B cell (primary cell): Measurements from ENCODE around the gene MYL12A. TPM values are rescaled to one million over a fixed set of nuclear protein-coding genes. Genes with fewer than 3 reads are reported as not detected.

Experiments
- ATAC-seq: fragments of 200-7000 bp; cut with Tn5 transposase; one replicate; pipeline ENCODE4 v1.10.0; 2021; ENCODE audit warnings: low read depth, mild to moderate bottlenecking, moderate number of reproducible peaks, moderate library complexity
- CTCF ChIA-PET: fragments of 350-600 bp; sonication (Branson Sonifier 250); formaldehyde crosslinking; loops from one replicate; lab custom pipeline; 2021; ENCODE audit warnings: antibody characterized with exemption, inconsistent platforms; lab: Charles Lee
- POLR2A ChIA-PET: fragments of 350-600 bp; sonication (Branson Sonifier 250); formaldehyde crosslinking; loops from one replicate; lab custom pipeline; 2021; ENCODE audit warnings: antibody characterized with exemption; lab: Charles Lee
- DNase-seq: peaks from one replicate; pipeline ENCODE4 v3.0.0; 2013
- H2AFZ ChIP-seq: 2 replicates; pipeline ENCODE4 v1.6.1; 2012; ENCODE audit warnings: mild to moderate bottlenecking, low read depth, low read length; ENCODE audit not compliant: insufficient read depth, poor library complexity, severe bottlenecking
- H3K27ac ChIP-seq, 2 donors: 1 replicate in 1 of 2; 2 replicates in 1 of 2; pipeline ENCODE4 v1.5.1; 2012 to 2013; ENCODE audit warnings: low read length in 2 of 2, mild to moderate bottlenecking in 2 of 2, moderate library complexity in 1 of 2
- H3K27me3 ChIP-seq, 4 experiments: fragments of 200-600 bp in 1 of 4; sonication (generic) in 1 of 4; replicated peaks in 1 of 4; 1 replicate in 2 of 4; 2 replicates in 2 of 4; pipeline versions ENCODE4 v1.6.1 to v1.7.0; 2013 to 2016; ENCODE audit warnings: low read length in 3 of 4, mild to moderate bottlenecking in 2 of 4, mixed read lengths in 1 of 4, moderate library complexity in 1 of 4; ENCODE audit not compliant: insufficient read depth in 4 of 4, control insufficient read depth in 3 of 4; ENCODE audit errors: control extremely low read depth in 1 of 4
- H3K36me3 ChIP-seq, 2 experiments: replicated peaks in 1 of 2; 1 replicate in 1 of 2; 2 replicates in 1 of 2; pipeline versions ENCODE4 v1.6.1 to v1.7.1; 2013; ENCODE audit warnings: low read length in 1 of 2; ENCODE audit not compliant: insufficient read depth in 2 of 2, control insufficient read depth in 1 of 2; ENCODE audit errors: control extremely low read depth in 1 of 2, extremely low read depth in 1 of 2
- H3K4me1 ChIP-seq, 2 donors: fragments of 200-600 bp in 1 of 2; sonication (generic) in 1 of 2; 1 replicate in 1 of 2; 2 replicates in 1 of 2; pipeline versions ENCODE4 v1.5.1 to v1.6.1; 2013 to 2017; ENCODE audit warnings: low read length in 2 of 2; ENCODE audit not compliant: control insufficient read depth in 2 of 2, insufficient read depth in 2 of 2
- H3K4me2 ChIP-seq: replicated peaks from 2 replicates; pipeline ENCODE3; 2012; ENCODE audit warnings: mild to moderate bottlenecking, low read depth, low read length; ENCODE audit not compliant: poor library complexity, severe bottlenecking
- H3K4me3 ChIP-seq, 5 experiments: fragments of 200-600 bp in 1 of 5; sonication (generic) in 1 of 5; 1 replicate in 3 of 5; 2 replicates in 2 of 5; pipeline versions ENCODE4 v1.5.1 to v1.7.0; 2011 to 2016; ENCODE audit warnings: low read length in 4 of 5, mild to moderate bottlenecking in 4 of 5, low read depth in 2 of 5, control low read depth in 1 of 5, moderate library complexity in 1 of 5; ENCODE audit not compliant: insufficient read depth in 1 of 5; ENCODE audit errors: control extremely low read depth in 1 of 5, extremely low read depth in 1 of 5
- H3K79me2 ChIP-seq: fragments of 200-600 bp; sonication (generic); one replicate; pipeline ENCODE4 v1.6.0; 2016; ENCODE audit warnings: low read length; ENCODE audit not compliant: control insufficient read depth, insufficient read depth
- H3K9ac ChIP-seq: fragments of 200-600 bp; sonication (generic); 2 replicates; pipeline ENCODE4 v1.6.1; 2017; ENCODE audit warnings: mild to moderate bottlenecking, low read length, moderate library complexity
- H3K9me3 ChIP-seq, 3 donors: one replicate each; pipeline versions ENCODE4 v1.6.1 to v1.7.1; 2013; ENCODE audit warnings: low read length in 2 of 3; ENCODE audit not compliant: control insufficient read depth in 2 of 3, insufficient read depth in 1 of 3; ENCODE audit errors: control extremely low read depth in 1 of 3
- H4K20me1 ChIP-seq: 2 replicates; pipeline ENCODE4 v1.6.0; 2012; ENCODE audit warnings: mild to moderate bottlenecking, low read length; ENCODE audit not compliant: insufficient read depth, control insufficient read depth, poor library complexity, severe bottlenecking
- H3K27ac Mint-ChIP-seq: one replicate; pipeline ENCODE4 v1.8.0; 2021; ENCODE audit warnings: mixed read lengths
- H3K27me3 Mint-ChIP-seq: one replicate; pipeline ENCODE4 v1.8.0; 2021; ENCODE audit warnings: mixed read lengths
- H3K4me1 Mint-ChIP-seq: one replicate; pipeline ENCODE4 v1.8.0; 2021; ENCODE audit warnings: mixed read lengths
- H3K4me3 Mint-ChIP-seq: one replicate; pipeline ENCODE4 v1.8.0; 2021; ENCODE audit warnings: mixed read lengths
- H3K9me3 Mint-ChIP-seq: one replicate; pipeline ENCODE4 v1.8.0; 2022; ENCODE audit warnings: mixed read lengths; ENCODE audit not compliant: insufficient read depth
- EZH2 ChIP-seq: IDR thresholded peaks from 2 replicates; pipeline ENCODE4 v1.6.1; 2012; ENCODE audit warnings: borderline replicate concordance, low read depth, mild to moderate bottlenecking, moderate library complexity, low read length; ENCODE audit not compliant: insufficient read depth, poor library complexity, severe bottlenecking
- WGBS: methylation state at CpG from one replicate; pipeline ENCODE4 v1.1.5; 2013; ENCODE audit warnings: missing lambda C conversion rate; ENCODE audit not compliant: insufficient coverage; 5-methylcytosine and 5-hydroxymethylcytosine counted together
- intact Hi-C: fragments of 100-400 bp; cut with micrococcal nuclease; formaldehyde crosslinking; loops from one replicate; pipeline ENCODE4 v1.10.0; 2022
- polyA plus RNA-seq: library from polyadenylated mRNA; depleted of rRNA; stranded (reverse); fragments of >200 nt; gene quantifications from 2 replicates; pipeline ENCODE4 v1.2.3, GENCODE V29; 2012
- total RNA-seq, 2 donors: library from RNA; stranded (reverse); fragments of 120-200 nt in 1 of 2; gene quantifications; 1 replicate in 1 of 2; 2 replicates in 1 of 2; pipeline versions ENCODE4 v1.2.3 to v1.2.4, GENCODE V29; 2013 to 2022
- TF ChIP-seq, protein P1 (sequence below): fragments of 200-600 bp; IDR thresholded peaks from one replicate; pipeline ENCODE4 v1.8.0; 2022; ENCODE audit warnings: antibody characterized with exemption, mild to moderate bottlenecking

The MYL12A gene
- total and polyA plus RNA-seq, 2 donors (not counting 1 experiment from before 2014, with no cell fraction given): 276 to 281 TPM

- Mint-ChIP-seq H3K27me3 (no peaks in the 10 kb centered on the region), H3K4me1 (peaks cover 43% of the 10 kb centered on the region), H3K27ac (peak overlapping the region; percentile 97), H3K4me3 (peak overlapping the region; percentile 91), H3K9me3 (no peaks in the 10 kb centered on the region)
- intact Hi-C loops: loop anchor here (1.0 to 5.0 kb wide), 16 partner anchors 15 to 676 kb away; partner anchors contain the start of genes LPIN2, METTL4 and NDC80
- H3K27ac ChIP-seq: peak overlapping the region; percentile 89 to 94
- TF ChIP-seq, protein P1, sequence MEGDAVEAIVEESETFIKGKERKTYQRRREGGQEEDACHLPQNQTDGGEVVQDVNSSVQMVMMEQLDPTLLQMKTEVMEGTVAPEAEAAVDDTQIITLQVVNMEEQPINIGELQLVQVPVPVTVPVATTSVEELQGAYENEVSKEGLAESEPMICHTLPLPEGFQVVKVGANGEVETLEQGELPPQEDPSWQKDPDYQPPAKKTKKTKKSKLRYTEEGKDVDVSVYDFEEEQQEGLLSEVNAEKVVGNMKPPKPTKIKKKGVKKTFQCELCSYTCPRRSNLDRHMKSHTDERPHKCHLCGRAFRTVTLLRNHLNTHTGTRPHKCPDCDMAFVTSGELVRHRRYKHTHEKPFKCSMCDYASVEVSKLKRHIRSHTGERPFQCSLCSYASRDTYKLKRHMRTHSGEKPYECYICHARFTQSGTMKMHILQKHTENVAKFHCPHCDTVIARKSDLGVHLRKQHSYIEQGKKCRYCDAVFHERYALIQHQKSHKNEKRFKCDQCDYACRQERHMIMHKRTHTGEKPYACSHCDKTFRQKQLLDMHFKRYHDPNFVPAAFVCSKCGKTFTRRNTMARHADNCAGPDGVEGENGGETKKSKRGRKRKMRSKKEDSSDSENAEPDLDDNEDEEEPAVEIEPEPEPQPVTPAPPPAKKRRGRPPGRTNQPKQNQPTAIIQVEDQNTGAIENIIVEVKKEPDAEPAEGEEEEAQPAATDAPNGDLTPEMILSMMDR: no peak
- TF ChIP-seq EZH2: no peak
- H3K9me3 ChIP-seq: peaks cover 2 to 9% (median 6%) of the 10 kb centered on the region in 3 donors
- peak overlapping the region; percentile 81 for H2AFZ ChIP-seq
- DNase-seq (no peak), ATAC-seq (peak; percentile 6)
- H3K4me2 ChIP-seq: peak overlapping the region; percentile 84
- ChIA-PET CTCF (interaction anchor here (0.7 to 7.5 kb wide), 57 partner anchors 10 to 419 kb away, joined by 3 to 155 read pairs (median 6); partner anchors contain the start of genes LPIN2 and MYL12B), POLR2A (interaction anchor here (0.5 to 4.2 kb wide), 20 partner anchors 10 to 589 kb away, joined by 3 to 35 read pairs (median 4); partner anchors contain the start of genes LPIN2 and MYL12B)
- WGBS: 6% methylated on average over 21 of the region's 23 CpGs
- H4K20me1 ChIP-seq: no peaks in the 10 kb centered on the region
- peaks cover 0 to 11% of the 10 kb centered on the region in 2 experiments for H3K36me3 ChIP-seq
- peak overlapping the region; percentile 91 to 99 (median 96) for H3K4me3 ChIP-seq
- H3K27me3 ChIP-seq: no peaks in the 10 kb centered on the region
- H3K9ac ChIP-seq: peak overlapping the region; percentile 84
- peaks cover 41% of the 10 kb centered on the region for H3K79me2 ChIP-seq
- H3K4me1 ChIP-seq: peaks cover 34 to 43% of the 10 kb centered on the region in 2 donors
Observed at GRCh38 chr18:3246635-3247239, 864 bp upstream of the MYL12A start.
